Coronary artery (tissue), 2 donors: ENCODE measurements around the gene SET.

ENCODE experiments used
- DNase-seq: peaks from one replicate; pipeline ENCODE4 v3.0.0-alpha.2; 2017; ENCODE audit warnings: low spot score
- H3K27ac ChIP-seq, 2 donors: fragments of 200-600 bp; sonication (generic); one replicate each; pipeline ENCODE4 v1.5.1; 2016 to 2019
- H3K4me3 ChIP-seq: fragments of 200-600 bp; sonication (generic); 2 replicates; pipeline ENCODE4 v1.5.1; 2016; ENCODE audit warnings: mild to moderate bottlenecking, moderate library complexity
- CTCF ChIP-seq: fragments of 200-600 bp; sonication (generic); IDR thresholded peaks from one replicate; pipeline ENCODE4 v1.5.1; 2019; ENCODE audit warnings: antibody characterized with exemption

Gene SET

GRCh38 chr9:128733256-128733655, 44.2 kb downstream of the SET start:
- TF ChIP-seq CTCF, result peak; percentile 16
- Histone ChIP-seq H3K4me3 (no peak overlapping the region), H3K27ac (no peak overlapping the region)
- no peak for DNase-seq

GRCh38 chr9:128735373-128735772, 46.4 kb downstream of the SET start:
- DNase-seq, result no peak
- no peak for TF ChIP-seq CTCF
- Histone ChIP-seq H3K27ac (no peak overlapping the region), H3K4me3 (no peak overlapping the region)

GRCh38 chr9:128742401-128742800, 53.4 kb downstream of the SET start:
- TF ChIP-seq CTCF, result no peak
- no peak overlapping the region for H3K4me3 ChIP-seq
- H3K27ac ChIP-seq, result no peak overlapping the region
- no peak for DNase-seq

- no peak overlapping the region for H3K27ac ChIP-seq
- no peak for TF ChIP-seq CTCF
Observed at GRCh38 chr9:128743421-128743820, 54.4 kb downstream of the SET start.

More at GRCh38 chr9:128743421-128743820, 54.4 kb downstream of the SET start:
- no peak for DNase-seq
- H3K4me3 ChIP-seq, result no peak overlapping the region
